Stimulated activated CD4-positive, alpha-beta T cell treated with anti-CD3 and anti-CD28 coated beads, Interleukin-15, amount 100 ng/mL, for 24 hours (primary cell): ENCODE measurements around the gene ZNF592.

Source experiments
- DNase-seq: peaks from one replicate; pipeline ENCODE4 v3.0.0-alpha.2; 2020

Gene ZNF592

GRCh38 chr15:84782346-84782745 lies 34.0 kb downstream of the ZNF592 start:
- DNase-seq = no peak

DNA sequence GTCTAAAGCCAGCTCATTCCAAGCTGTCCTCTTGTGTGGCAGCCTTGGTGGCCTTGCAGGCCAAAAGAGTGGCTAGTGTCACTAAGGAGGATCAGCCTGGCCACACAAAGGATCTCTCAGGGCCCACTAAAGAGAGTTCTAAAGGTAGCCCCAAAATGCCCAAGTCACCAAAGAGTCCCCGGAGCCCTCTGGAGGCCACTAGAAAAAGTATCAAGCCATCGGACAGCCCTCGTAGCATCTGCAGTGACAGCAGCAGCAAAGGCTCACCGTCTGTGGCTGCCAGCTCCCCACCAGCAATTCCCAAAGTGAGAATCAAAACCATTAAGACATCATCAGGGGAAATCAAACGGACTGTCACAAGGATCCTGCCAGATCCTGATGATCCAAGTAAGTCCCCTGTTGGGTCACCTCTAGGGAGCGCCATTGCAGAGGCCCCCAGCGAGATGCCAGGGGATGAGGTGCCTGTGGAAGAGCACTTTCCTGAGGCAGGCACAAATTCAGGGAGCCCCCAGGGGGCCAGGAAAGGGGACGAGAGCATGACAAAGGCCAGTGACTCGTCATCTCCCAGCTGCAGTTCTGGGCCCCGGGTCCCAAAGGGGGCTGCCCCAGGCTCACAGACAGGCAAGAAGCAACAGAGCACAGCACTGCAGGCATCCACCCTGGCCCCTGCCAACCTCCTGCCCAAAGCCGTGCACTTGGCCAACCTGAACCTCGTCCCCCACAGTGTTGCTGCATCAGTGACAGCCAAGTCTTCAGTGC lies 35.3 kb downstream of the ZNF592 start:
- DNase-seq = no peak

DNA sequence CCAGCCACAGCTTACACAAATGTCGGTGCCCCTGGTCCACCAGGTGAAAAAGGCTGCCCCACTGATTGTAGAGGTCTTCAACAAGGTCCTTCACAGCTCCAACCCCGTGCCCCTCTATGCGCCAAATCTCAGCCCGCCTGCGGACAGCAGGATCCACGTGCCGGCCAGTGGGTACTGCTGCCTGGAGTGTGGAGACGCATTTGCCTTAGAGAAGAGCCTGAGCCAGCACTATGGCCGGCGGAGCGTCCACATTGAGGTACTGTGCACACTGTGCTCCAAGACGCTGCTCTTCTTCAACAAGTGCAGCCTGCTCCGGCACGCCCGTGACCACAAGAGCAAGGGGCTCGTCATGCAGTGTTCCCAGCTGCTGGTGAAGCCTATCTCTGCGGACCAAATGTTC lies 35.9 kb downstream of the ZNF592 start:
- no peak for DNase-seq

DNA sequence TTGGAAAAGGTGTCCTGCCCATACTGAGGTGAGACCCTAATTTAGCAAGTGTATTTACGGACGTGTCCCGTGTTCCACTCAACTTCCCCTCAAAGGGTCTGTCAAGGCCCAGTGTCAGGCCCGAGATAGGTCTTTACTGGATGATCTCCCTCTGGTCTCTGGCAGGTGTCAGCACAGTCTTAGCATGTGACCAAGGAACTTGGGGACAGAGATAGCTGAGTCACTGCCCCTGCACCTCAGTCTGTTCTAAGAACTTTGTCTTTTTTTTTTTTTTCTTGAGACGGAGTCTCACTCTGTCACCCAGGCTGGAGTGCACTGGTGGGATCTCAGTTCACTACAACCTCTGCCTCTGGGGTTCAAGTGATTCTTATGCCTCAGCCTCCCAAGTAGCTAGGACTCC lies 36.7 kb downstream of the ZNF592 start:
- no peak for DNase-seq

DNA sequence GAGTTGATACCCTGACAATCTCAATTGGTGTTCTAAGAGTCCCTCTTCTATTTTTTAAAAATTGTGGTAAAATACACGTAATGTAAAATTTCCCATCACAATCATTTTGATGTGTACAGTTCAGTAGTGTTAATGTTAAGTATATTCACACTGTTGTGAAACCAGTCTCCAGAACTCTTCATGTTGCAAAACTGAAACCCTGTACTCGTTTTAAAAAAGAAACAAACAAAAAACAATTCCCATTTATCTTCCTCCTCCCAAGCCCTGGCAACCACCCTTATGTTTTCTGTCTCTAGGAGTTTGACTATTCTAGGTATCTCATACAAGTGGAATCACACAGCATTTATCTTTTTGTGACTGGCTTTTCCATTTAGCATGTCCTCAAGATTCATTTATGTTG lies 40.1 kb downstream of the ZNF592 start:
- no peak for DNase-seq

GRCh38 chr15:84789762-84790161 lies 41.4 kb downstream of the ZNF592 start:
- DNase-seq = no peak

GRCh38 chr15:84790676-84791075 lies 42.3 kb downstream of the ZNF592 start:
- DNase-seq = no peak

DNA sequence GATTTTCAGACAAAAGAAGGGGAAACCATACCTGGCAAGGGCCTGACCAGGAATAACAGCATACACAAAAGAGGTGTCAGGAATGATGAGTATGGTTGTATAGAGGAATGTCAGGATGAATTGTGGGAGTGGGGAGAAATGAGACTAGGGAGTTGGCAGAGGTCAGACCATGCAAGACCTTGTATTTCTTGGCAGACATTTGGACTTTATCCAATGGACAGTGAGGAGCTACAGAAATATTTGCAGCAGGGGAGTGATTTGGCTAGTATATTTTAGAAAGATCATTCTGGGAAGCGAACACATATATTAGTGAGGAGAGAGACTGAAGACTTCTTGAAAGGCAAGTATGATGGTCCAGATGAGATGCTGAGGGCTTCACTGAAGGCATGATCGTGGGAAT lies 43.4 kb downstream of the ZNF592 start:
- no peak for DNase-seq

DNA sequence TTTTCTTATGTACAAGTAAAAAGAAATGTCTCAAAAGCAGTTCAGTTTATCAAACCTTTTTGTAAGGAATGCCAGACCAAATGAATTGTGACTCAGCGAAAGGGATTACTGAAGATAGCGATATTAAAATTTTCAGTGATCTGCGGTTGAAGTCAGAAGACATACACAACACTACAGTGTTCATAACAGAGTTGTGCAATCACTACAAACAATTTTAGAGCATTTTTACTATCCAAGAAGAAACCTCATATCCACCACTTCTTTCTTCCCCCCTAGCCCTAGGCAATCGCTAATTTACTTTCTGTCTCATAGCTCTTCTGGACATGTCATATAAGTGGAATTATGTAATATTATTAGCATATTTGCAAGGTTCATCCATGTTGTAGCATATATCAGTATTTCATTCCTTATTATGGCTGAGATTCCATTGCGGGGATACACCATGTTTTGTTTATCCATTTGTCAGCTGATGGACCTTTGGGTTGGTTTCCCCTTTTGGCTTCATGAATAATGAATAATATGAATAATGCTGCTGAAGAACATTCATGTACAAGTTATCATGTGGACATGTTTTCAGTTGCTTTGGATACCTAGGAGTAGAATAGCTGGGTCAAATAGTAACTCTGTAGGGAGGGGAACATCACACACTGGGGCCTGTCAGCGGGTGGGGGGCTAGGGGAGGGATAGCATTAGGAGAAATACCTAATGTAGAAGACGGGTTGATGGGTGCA lies 45.2 kb downstream of the ZNF592 start:
- DNase-seq = no peak

- DNase-seq = no peak
These were observed 45.8 kb downstream of the ZNF592 start for GRCh38 chr15:84794162-84794547.

DNA sequence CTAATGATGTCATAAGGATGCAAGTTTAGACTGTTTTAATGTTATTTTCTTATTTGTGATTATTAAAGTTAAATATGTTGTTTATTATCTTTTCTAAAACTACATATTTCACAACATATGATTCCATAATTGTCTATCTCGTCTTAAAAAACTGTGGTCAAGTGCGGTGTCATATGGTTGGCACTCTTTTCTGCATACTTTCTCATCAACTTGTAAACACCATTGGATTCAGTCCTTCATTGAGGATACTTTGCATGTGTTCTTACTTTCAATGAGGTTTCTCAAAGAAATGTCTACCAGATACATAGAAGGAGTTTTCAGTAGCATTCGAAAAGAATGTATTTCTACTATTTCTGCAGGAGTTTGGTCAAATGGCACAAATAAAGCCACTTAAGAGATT lies 46.8 kb downstream of the ZNF592 start:
- no peak for DNase-seq

DNA sequence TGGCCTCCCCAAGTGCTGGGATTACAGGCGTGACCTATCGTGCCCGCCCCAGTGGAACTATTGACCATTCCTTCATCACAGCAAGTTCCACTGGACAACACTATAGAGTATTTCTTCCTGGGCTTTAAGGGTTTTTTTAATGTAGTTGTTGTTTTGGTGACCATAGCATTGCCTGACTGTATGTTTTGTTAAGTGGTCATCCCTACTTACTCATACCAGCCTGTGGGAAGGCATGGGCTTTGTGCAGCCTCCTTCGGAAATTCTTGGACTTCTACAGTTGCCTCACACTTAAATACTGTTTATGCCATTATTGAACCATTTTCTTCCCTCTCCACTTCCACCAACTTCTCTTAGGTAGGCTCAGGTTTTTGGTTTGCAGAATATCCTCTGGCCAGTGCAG lies 48.8 kb downstream of the ZNF592 start:
- no peak for DNase-seq

GRCh38 chr15:84797801-84798200 lies 49.4 kb downstream of the ZNF592 start:
- DNase-seq = no peak

- DNase-seq = no peak
These were observed 50.1 kb downstream of the ZNF592 start for GRCh38 chr15:84798436-84798946.

- DNase-seq = no peak
These were observed 51.3 kb downstream of the ZNF592 start for GRCh38 chr15:84799511-84800187.

DNA sequence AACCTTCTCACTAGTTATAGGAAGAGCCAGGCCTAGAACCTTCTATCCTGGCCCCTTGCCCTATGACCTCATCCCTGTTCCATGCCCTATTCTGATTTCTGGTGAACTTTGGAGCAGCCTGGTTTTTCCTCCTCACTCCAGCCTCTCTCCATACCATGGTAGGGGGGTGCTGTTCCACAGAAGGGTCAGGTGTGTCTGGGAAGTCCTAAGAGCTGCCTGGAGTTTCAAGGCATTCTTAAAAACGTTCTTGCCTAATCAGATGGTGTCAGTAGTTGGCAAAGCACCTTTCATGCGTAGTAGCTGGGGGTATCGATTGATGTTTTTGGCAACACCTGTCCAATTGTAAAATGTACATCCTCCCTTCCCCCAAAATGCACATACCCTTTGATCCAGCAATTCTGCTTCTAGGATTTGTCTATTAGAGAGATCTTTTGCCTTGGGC lies 52.0 kb downstream of the ZNF592 start:
- no peak for DNase-seq

DNA sequence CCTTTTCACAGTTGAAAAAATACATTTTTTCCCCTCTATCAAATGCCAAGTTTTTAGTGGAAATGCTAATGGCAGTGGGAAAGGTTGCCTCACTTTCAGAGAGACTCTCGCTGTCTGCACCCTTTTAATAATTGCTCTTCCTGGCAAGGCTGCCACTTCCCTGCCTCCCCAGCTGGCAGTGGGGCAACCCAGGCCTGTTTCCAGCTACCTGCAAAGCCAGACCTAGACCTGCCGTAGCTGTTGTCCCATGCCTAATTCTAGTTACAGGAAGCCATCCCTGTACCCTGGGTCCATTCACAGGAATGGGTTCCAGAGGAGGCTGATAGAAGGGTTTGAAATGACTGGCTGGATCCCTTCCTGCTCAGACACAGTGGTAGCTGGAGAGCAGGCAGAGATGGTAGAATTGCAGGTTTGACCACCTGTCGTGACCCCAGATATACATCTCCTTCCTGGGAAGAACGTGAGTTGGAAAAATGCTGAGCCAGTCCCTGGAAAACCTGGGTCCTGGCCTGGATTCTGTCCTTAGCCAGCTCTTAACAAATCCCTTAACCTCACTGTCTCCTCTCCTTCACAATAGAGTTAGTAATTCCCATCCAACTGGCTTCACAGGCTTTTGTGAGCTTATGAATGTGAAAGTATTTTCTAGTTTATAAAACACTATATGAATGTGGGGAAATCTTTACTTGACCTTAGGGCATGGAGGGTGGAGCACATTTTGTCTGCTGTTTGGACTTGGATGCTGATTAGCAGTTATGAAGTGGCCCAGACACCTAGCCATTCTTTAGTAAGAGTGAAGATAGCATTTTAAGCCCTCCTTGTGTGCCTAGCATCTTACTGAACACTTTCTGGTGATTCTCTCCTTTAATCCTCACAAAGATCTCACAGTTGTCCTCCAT lies 55.9 kb downstream of the ZNF592 start:
- no peak for DNase-seq

- DNase-seq = no peak
These were observed 56.8 kb downstream of the ZNF592 start for GRCh38 chr15:84805221-84805620.

DNA sequence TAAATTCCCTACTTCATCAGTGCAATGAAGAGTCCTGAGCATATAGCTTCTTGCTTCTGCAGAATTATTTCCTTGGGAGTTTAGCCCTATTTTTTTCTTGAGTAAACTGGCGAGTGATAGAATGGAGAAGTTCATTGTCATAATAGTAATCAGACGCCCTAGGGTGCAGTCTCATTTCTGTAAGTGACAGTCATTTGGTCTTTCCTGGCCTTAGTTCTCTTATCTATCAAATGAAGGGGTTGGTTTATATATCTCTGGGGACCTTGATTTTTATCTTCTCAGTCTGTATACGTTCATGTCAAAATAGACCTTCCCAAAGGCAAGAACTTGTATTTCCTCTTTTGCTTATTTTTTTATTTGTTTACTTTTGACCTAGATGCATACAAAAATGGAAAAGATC lies 58.8 kb downstream of the ZNF592 start:
- DNase-seq = no peak

DNA sequence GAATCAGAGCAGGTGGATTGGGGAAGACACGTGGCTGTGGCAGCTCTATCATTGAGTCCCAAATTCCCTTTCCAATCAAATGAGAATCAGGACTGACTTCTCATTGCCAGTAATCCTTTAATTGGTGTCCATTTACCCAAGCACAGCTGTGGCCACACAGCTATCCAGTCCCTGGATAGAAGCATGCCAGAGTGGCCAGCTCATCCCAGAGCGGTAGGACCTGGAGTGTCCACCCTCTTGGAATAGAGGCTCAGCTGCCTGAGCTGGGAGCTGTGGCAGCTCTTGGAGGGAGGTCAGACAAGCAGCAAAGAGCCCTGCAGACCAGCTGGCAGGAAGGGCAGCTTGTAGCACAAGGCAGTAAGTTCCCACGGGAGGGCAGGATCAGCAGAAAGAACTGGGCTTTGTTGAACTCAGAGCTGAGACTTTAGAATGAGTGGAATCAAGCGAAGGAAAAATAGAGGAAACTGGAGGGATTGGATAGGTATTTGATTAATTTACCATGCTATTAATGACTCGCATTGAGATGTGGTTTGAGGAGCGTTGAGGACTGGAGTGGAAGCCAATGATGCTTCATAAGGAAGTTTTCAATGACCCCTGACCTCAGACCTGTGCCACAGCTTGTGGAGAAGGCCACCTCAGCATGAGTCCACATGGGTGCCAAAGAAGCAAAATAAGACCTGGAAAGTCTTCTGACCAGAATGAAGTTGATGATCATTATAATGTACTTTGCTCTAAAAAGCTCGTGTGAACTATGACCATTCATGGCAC lies 61.9 kb downstream of the ZNF592 start:
- no peak for DNase-seq

- no peak for DNase-seq
These were observed 62.8 kb downstream of the ZNF592 start for GRCh38 chr15:84811151-84811550.

DNA sequence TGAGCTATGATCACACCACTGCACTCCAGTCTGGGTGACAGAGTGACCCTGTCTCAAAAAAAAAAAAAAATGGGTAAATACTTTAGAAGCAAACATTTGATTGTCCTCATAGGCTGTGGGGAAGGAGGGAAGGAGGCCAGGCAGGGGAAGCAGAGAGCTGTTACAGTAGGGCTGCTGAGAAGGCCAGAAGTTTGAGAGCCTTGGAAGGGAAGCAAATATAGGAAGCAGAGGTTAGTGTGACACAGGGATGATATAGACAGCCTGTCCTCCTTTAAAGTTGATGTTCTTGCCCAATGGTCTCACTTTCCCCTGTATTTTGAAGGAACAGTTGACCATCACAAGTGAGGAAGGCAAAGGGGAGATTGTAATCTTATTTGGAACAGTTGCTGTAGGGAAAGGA lies 63.4 kb downstream of the ZNF592 start:
- no peak for DNase-seq
